KBM-7 (cell line): Measurements from ENCODE around the gene KIF6.

ENCODE experiments used
- DNase-seq: peaks from one replicate; pipeline ENCODE4 v3.0.0-alpha.2; 2015
- in situ Hi-C: fragments of 300-500 bp; cut with MboI; formaldehyde crosslinking; loops from 2 replicates; pipeline ENCODE4 v1.14.3; 2020; ENCODE audit warnings: low sequenced_read_pairs, low pct_unique_long_range_greater_than_20kb, mixed read lengths

Gene KIF6

DNA sequence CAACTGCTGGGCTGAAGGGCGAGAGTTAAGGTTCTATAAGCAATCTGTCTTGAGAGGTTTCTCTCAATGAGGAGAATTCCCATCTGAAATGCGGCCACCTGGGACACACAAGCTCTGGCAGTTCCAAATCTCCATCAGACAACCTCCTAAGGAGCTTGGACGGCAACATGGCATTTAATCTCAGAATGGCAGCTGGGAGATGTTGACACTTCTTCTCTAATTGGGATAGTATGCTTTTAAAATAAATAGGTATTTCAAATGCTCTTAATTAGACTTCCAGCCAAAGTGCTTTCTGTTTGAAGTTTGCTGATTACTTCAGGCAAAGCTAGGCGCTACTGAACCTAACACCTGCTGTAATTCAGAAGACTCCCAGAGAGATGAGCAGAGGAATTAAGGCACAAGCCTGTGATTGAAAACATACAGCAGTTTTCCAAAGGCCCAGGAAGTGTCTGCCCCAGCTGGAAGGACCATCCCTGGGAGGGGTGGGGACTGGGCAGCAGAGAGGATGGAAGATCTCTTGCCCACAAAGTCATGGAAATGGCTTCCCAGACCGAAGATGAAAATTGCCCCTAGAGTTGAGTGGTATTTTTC lies 343.6 kb downstream of the KIF6 start:
- in situ Hi-C loops: no loop called here
- DNase-seq: no peak

DNA sequence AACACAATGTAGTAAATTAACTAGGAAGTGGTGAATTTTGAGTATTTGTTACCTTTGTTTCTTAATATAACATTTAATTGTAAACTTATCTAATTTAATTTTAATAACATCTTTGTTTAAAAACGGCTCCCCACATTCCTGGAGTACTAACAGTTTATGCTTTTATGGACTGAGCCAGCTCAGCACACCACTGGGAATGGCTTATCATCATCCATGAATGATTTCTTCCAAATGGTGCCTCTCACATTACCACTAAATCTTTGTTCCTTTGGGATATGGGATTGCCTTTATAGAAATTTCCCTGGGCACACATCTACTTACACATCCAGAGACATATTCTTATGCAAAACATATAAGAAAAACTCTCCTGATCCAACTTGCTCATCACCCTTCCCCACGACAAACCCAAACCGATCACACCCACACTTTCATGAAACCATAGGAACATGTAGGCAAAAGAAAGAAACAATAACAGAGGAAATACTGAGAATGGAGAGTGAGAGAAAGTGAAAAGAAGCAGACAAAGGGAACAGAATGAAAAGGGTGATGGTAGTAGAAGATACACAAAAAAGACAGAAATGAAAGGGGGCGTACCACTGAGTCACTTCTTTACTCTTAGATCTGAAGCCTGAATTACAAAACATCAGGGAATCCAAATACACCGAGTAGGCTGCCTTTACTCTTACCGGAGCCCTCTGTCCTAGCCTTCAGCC lies 344.2 kb downstream of the KIF6 start:
- DNase-seq: no peak
- in situ Hi-C loops: no loop called here

GRCh38 chr6:39378960-39379425 lies 346.2 kb downstream of the KIF6 start:
- in situ Hi-C loops: no loop called here
- no peak for DNase-seq

DNA sequence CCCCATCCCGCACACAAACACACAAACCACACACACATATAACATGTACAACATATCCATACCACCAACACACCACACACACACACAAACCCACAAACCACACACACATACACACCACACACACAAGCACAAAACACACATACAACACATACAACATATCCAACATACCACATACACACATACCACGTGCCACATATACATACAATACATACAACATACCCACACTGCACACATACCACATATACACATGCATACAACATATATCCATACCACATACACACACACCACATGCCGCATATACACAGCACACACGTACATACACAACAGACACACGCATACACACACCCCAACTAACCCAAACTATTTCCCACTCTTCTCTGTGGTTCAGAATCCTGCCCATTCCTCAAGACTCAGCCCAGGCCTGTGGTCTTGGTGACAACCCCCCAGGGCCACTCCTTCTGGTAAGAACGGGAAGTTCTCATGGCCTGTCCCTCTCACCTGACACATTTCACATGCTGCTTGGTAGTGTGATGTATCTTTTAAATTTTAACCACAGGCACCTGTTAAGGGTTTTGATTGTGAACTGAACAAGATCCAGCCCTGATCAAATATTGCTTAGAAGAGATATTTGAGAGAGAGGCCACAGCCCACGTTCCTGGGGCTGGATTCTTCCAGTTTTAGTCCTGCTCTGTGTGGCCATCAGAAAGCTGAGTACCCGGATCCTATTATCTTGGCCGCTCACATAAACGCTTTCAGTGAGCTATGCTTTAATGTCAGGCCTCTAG lies 346.8 kb downstream of the KIF6 start:
- in situ Hi-C loops: no loop called here

GRCh38 chr6:39377539-39377950 lies 347.7 kb downstream of the KIF6 start:
- peak; percentile 26 for DNase-seq
- in situ Hi-C loops: no loop called here

More for the DNA sequence above, 346.8 kb downstream of the KIF6 start:
- no peak for DNase-seq

- in situ Hi-C loops: no loop called here
- no peak for DNase-seq
These were observed 349.8 kb downstream of the KIF6 start for GRCh38 chr6:39375405-39375804.

DNA sequence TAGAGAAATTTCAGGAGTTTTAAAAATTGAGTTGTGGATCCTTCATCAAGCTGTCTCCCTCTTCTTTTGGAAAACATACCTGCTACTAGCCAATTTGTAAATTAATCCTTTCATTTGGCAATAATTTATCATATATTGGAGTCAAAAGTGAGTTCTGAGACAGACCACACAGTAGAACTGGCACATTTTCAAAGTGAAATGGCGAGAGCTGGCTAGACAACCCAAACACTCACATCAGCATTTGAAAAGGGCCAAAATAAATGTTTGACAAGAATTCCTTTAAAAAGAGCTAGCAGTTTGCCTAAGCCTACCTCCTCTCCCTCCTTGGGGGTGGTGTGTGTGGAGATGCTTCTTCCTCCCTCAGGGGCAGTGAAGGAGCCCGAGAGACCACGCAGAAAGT lies 354.8 kb downstream of the KIF6 start:
- in situ Hi-C loops: no loop called here
- no peak for DNase-seq

DNA sequence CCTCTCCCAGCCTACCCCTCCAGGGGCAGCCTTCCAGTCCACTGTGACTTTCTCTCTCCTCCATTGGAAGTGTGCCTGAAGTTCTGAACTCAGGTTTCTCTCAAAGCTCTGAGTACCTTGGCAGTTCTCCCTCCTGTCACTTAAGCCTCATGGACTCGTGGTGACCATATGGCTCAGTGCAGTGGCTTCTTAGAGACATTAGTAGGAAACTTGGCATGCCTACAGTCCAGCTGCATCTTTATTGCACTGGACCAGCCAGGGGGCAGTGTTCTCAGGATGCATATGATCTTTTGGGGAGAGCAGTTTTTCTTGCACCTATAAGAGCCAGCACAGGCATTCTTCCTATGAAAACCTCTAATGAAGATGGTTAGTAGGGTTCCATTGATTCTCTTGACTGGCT lies 355.2 kb downstream of the KIF6 start:
- DNase-seq: no peak
- in situ Hi-C loops: no loop called here

GRCh38 chr6:39367700-39368099 lies 357.5 kb downstream of the KIF6 start:
- in situ Hi-C loops: no loop called here
- DNase-seq: no peak

DNA sequence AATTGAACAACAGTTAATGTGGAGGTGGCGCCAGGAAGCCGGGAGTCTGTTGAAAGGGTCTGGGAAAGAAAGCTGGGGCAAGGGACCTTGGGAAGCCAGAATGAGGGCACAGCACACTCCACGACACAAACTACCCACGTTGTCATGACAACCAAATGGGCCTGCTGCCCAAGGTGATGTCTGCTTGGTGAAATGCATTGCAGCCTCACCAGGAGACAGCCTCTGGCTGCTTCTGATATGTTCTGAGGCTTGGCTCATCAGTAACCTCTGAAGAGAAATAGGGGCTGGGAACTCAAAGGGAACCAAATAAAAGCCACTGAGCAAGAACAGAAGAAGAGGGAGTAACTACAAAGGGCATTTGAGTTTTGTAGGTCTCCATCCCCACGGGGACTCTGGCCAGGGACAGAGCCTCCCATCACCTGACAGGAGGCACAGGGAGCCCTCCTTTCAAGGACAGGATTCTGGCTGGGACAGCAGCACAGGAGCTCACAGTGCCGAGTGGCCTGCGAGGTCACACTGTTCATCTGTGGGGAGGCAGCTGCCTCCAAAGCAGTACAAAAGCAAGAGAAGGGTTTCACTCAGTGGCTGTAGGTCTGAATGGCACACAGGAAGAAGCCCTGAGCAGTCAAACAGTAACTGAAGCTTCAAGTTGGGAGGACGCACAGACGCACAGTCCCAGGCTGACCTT lies 358.1 kb downstream of the KIF6 start:
- no peak for DNase-seq
- in situ Hi-C loops: no loop called here

- in situ Hi-C loops: no loop called here
- no peak for DNase-seq
These were observed 359.7 kb downstream of the KIF6 start for GRCh38 chr6:39365281-39366074.

GRCh38 chr6:39363280-39363679 lies 361.9 kb downstream of the KIF6 start:
- in situ Hi-C loops: no loop called here
- DNase-seq: no peak

- in situ Hi-C loops: no loop called here
- no peak for DNase-seq
These were observed 362.7 kb downstream of the KIF6 start for GRCh38 chr6:39362487-39362865.

- in situ Hi-C loops: no loop called here
- DNase-seq: peak; percentile 65
These were observed 363.3 kb downstream of the KIF6 start for GRCh38 chr6:39361657-39362486.

- no peak for DNase-seq
- in situ Hi-C loops: no loop called here
These were observed 364.8 kb downstream of the KIF6 start for GRCh38 chr6:39360378-39360777.

DNA sequence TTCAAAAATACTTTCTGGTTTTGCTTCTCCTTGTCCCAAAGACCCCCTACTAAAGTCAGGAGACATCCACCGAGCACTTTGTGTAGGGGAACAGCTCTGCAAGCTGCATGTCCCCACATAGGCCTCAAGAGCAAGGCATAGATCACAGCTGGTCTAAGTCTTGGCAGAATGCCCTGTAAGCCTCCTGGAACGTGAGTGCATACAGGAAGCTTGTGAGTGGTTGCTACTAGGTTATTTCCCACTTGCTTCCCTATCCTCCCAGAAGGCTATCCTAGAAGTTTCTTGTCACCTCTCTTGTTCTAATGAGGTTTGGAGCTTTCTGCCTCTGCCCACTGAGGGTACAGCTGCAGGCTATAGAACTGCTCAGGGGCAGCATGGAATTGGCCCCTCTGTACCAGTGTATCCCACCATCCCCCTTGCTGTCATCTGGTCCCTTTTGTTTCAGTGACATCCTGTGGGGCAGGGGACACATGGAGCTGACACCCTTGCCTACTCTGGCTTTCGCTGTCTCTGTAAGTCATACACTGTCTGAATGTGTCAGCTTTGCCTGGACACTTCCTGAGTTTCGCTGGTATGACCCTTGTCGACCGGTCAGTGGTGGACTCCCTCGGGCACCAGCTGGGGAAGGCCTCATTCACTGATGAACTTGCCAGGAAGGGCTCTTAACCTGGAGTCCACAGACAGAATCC lies 367.1 kb downstream of the KIF6 start:
- DNase-seq: no peak
- in situ Hi-C loops: no loop called here

DNA sequence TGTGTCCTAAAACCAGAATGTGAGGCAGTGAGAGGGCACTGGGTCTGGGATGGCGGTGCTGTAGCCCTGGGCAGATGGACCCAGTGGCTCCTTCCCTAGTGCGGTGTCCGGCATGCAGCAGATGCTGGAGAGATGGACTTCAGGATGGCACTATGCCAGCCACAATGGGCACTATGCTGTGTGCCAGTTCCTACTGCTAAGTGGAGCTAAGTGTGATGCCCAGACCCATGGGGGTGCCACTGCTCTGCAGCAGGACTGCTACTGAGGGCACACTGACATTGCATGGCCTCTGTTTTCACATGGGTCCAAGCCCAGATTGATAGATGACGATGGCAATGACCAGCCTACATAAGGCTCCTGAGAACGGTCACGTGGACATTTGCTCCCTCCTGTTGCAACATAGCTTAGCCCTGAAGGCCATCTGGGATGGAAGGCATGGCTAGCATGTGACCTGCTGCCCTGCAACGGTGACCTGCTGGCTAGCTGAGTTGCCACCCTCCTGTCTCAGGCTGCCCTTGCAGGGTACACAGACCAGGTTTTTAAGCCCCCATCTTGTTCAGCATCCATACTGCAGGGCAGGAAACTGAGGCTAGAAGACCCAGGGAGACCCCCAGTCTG lies 371.4 kb downstream of the KIF6 start:
- in situ Hi-C loops: no loop called here

More for the DNA sequence above, 371.4 kb downstream of the KIF6 start:
- DNase-seq: no peak
